CD14-positive monocyte (primary cell): ENCODE data around the gene TSSK6. TPM values are rescaled to one million over a fixed set of nuclear protein-coding genes. Genes with fewer than 3 reads are reported as not detected.

Experiments
- DNase-seq, 3 donors: peaks; one replicate each; pipeline ENCODE4 v3.0.0-alpha.2; 2011 to 2022
- H2AFZ ChIP-seq: 2 replicates; pipeline ENCODE4 v1.6.0; 2012; ENCODE audit warnings: mild to moderate bottlenecking, low read depth, low read length, inconsistent platforms; ENCODE audit not compliant: insufficient read depth, poor library complexity, severe bottlenecking
- H3K27ac ChIP-seq, 2 donors: 1 replicate in 1 of 2; 2 replicates in 1 of 2; pipeline ENCODE4 v1.5.1; 2012 to 2013; ENCODE audit warnings: low read length in 2 of 2, control low read depth in 1 of 2, inconsistent platforms in 1 of 2, low read depth in 1 of 2, mild to moderate bottlenecking in 1 of 2
- H3K27me3 ChIP-seq, 2 donors: one replicate each; pipeline versions ENCODE4 v1.6.0 to v1.6.1; 2011 to 2013; ENCODE audit warnings: low read length in 2 of 2; ENCODE audit not compliant: control insufficient read depth in 2 of 2, insufficient read depth in 2 of 2
- H3K36me3 ChIP-seq, 2 donors: replicated peaks in 1 of 2; 1 replicate in 1 of 2; 2 replicates in 1 of 2; pipeline versions ENCODE4 v1.5.1 to v1.6.1; 2012 to 2013; ENCODE audit warnings: low read length in 2 of 2, control low read depth in 1 of 2, inconsistent platforms in 1 of 2, mild to moderate bottlenecking in 1 of 2; ENCODE audit not compliant: insufficient read depth in 2 of 2, control insufficient read depth in 1 of 2
- H3K4me1 ChIP-seq, 2 donors: 1 replicate in 1 of 2; 2 replicates in 1 of 2; pipeline versions ENCODE4 v1.5.1 to v1.6.1; 2012 to 2013; ENCODE audit warnings: low read length in 2 of 2, control low read depth in 1 of 2, inconsistent platforms in 1 of 2, mild to moderate bottlenecking in 1 of 2, moderate library complexity in 1 of 2; ENCODE audit not compliant: insufficient read depth in 2 of 2, control insufficient read depth in 1 of 2
- H3K4me2 ChIP-seq: replicated peaks from 2 replicates; pipeline ENCODE3; 2012; ENCODE audit warnings: low read length, moderate library complexity, mild to moderate bottlenecking; ENCODE audit not compliant: poor library complexity, severe bottlenecking; ENCODE audit errors: extremely low read depth
- H3K4me3 ChIP-seq, 3 experiments: fragments of 200-600 bp in 1 of 3; sonication (generic) in 1 of 3; replicated peaks in 1 of 3; 1 replicate in 2 of 3; 2 replicates in 1 of 3; pipeline ENCODE4 v1.5.1; 2011 to 2013; ENCODE audit warnings: low read length in 3 of 3, mild to moderate bottlenecking in 3 of 3, control low read depth in 2 of 3, low read depth in 2 of 3, inconsistent platforms in 1 of 3, moderate library complexity in 1 of 3
- H3K79me2 ChIP-seq: 2 replicates; pipeline ENCODE4 v1.6.0; 2012; ENCODE audit warnings: mild to moderate bottlenecking, control low read depth, inconsistent platforms, low read length, moderate library complexity; ENCODE audit not compliant: insufficient read depth
- H3K9ac ChIP-seq: 2 replicates; pipeline ENCODE4 v1.6.0; 2017; ENCODE audit warnings: low read length, mild to moderate bottlenecking; ENCODE audit not compliant: insufficient read depth, poor library complexity, severe bottlenecking
- H3K9me3 ChIP-seq, 2 donors: replicated peaks in 1 of 2; 1 replicate in 1 of 2; 2 replicates in 1 of 2; pipeline versions ENCODE4 v1.5.1 to v1.6.1; 2012 to 2013; ENCODE audit warnings: low read length in 2 of 2, control low read depth in 1 of 2; ENCODE audit not compliant: control insufficient read depth in 1 of 2, insufficient read depth in 1 of 2
- H4K20me1 ChIP-seq: 2 replicates; pipeline ENCODE4 v1.6.0; 2012; ENCODE audit warnings: mild to moderate bottlenecking, low read length, control low read depth, moderate library complexity; ENCODE audit not compliant: insufficient read depth
- H3K27ac Mint-ChIP-seq, 7 donors: one replicate each; pipeline ENCODE4 v1.8.0; 2020; ENCODE audit warnings: mild to moderate bottlenecking in 7 of 7, mixed read lengths in 7 of 7, moderate library complexity in 6 of 7, inconsistent platforms in 2 of 7
- H3K27me3 Mint-ChIP-seq, 3 donors: one replicate each; pipeline ENCODE4 v1.8.0; 2021 to 2022; ENCODE audit warnings: low read depth in 3 of 3, mild to moderate bottlenecking in 3 of 3, mixed read lengths in 3 of 3, moderate library complexity in 3 of 3, inconsistent platforms in 1 of 3
- H3K36me3 Mint-ChIP-seq, 2 donors: one replicate each; pipeline ENCODE4 v1.8.0; 2020; ENCODE audit warnings: mixed read lengths in 2 of 2, inconsistent platforms in 1 of 2, mild to moderate bottlenecking in 1 of 2
- H3K4me1 Mint-ChIP-seq: one replicate; pipeline ENCODE4 v1.8.0; 2020; ENCODE audit warnings: mild to moderate bottlenecking, mixed read lengths
- H3K4me3 Mint-ChIP-seq, 2 donors: one replicate each; pipeline ENCODE4 v1.8.0; 2020; ENCODE audit warnings: mild to moderate bottlenecking in 2 of 2, mixed read lengths in 2 of 2, moderate library complexity in 1 of 2
- H3K9me3 Mint-ChIP-seq, 7 donors: one replicate each; pipeline ENCODE4 v1.8.0; 2020 to 2022; ENCODE audit warnings: mixed read lengths in 7 of 7, mild to moderate bottlenecking in 6 of 7, moderate library complexity in 6 of 7, inconsistent platforms in 2 of 7
- WGBS: methylation state at CpG from one replicate; pipeline ENCODE4 v1.1.5; 2013; ENCODE audit warnings: missing lambda C conversion rate; ENCODE audit not compliant: insufficient coverage; 5-methylcytosine and 5-hydroxymethylcytosine counted together
- intact Hi-C, 2 donors: fragments of 100-400 bp; cut with micrococcal nuclease; formaldehyde crosslinking; loops; one replicate each; pipeline versions ENCODE4 v1.15.0 to v1.15.1; 2023
- polyA plus RNA-seq, 3 donors: library from polyadenylated mRNA; depleted of rRNA in 1 of 3; unstranded in 2 of 3; stranded (reverse) in 1 of 3; fragments of 300-500 nt in 2 of 3; fragments of >200 nt in 1 of 3; fragmentation: Illumina TruSeq in 2 of 3; gene quantifications; 1 replicate in 2 of 3; 2 replicates in 1 of 3; pipeline ENCODE4 v1.2.3, GENCODE V29; 2012 to 2021
- TF ChIP-seq, protein P1 (sequence below): fragments of 200-600 bp; IDR thresholded peaks from one replicate; pipeline ENCODE4 v1.8.0; 2022; ENCODE audit warnings: antibody characterized with exemption, mild to moderate bottlenecking

The TSSK6 gene
- polyA plus RNA-seq, 3 donors = 0.27 to 0.80 TPM; not detected in 1

DNA sequence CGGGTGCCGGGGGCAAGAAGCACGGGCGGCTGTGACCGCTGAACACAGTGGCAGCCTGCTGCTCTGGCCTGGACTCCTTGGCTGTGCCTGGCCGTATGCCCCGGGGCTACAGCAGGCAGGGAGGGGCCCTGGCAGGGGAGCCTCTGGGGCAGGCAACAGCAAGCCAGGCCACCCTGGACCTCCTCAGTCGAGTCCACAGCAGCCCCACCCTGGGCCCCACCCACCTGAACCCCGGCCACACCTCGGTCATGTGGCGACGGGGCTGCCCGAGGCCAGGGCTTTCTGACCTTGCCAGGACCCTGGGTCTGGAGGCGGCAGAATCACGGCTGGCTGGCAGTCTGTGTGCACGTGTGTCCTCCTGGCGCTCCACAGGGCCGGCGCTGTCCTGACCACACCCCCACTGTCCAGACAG, 31.4 kb upstream of the TSSK6 start:
- Histone ChIP-seq H3K36me3 (no peaks in the 10 kb centered on the region), H4K20me1 (no peaks in the 10 kb centered on the region), H3K9ac (no peak overlapping the region), H3K79me2 (no peaks in the 10 kb centered on the region), H3K4me3 (no peak overlapping the region), H3K27me3 (no peaks in the 10 kb centered on the region), H3K4me1 (peaks cover 16 to 18% of the 10 kb centered on the region in 2 donors), H3K4me2 (no peak overlapping the region), H3K9me3 (peaks cover 0 to 19% of the 10 kb centered on the region in 2 donors), H3K27ac (no peak overlapping the region), H2AFZ (no peak overlapping the region)
- intact Hi-C loops = no loop called here
- Mint-ChIP-seq H3K27ac (no peak overlapping the region), H3K27me3 (peaks cover 2 to 8% (median 3%) of the 10 kb centered on the region in 3 donors), H3K4me3 (no peak overlapping the region), H3K9me3 (peaks cover 5 to 15% (median 11%) of the 10 kb centered on the region in 7 donors), H3K4me1 (peaks cover 20% of the 10 kb centered on the region), H3K36me3 (no peaks in the 10 kb centered on the region)
- DNase-seq = no peak
- 84% methylated on average over 13 of the region's 19 CpGs for WGBS
- TF ChIP-seq, protein P1, sequence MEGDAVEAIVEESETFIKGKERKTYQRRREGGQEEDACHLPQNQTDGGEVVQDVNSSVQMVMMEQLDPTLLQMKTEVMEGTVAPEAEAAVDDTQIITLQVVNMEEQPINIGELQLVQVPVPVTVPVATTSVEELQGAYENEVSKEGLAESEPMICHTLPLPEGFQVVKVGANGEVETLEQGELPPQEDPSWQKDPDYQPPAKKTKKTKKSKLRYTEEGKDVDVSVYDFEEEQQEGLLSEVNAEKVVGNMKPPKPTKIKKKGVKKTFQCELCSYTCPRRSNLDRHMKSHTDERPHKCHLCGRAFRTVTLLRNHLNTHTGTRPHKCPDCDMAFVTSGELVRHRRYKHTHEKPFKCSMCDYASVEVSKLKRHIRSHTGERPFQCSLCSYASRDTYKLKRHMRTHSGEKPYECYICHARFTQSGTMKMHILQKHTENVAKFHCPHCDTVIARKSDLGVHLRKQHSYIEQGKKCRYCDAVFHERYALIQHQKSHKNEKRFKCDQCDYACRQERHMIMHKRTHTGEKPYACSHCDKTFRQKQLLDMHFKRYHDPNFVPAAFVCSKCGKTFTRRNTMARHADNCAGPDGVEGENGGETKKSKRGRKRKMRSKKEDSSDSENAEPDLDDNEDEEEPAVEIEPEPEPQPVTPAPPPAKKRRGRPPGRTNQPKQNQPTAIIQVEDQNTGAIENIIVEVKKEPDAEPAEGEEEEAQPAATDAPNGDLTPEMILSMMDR = no peak

DNA sequence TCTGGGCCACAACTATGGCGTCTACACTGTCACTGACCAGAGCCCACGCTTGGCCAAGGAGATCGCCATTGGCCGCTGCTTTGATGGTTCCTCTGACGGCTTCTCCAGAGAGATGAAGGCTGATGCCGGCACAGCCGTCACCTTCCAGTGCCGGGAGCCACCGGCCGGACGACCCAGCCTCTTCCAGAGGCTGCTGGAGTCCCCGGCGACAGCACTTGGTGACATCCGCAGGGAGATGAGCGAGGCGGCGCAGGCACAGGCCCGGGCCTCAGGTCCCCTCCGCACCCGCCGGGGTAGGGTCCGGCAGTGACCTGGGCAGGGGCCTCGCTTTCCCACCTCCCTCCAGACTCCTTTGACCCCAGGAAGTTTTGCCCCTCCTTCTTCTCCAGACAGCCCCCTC, 30.4 kb upstream of the TSSK6 start:
- Histone ChIP-seq H4K20me1 (no peaks in the 10 kb centered on the region), H3K79me2 (no peaks in the 10 kb centered on the region), H2AFZ (no peak overlapping the region), H3K4me3 (no peak overlapping the region), H3K27ac (no peak overlapping the region), H3K4me2 (no peak overlapping the region), H3K9me3 (peaks cover 0 to 14% of the 10 kb centered on the region in 2 donors), H3K36me3 (no peaks in the 10 kb centered on the region), H3K4me1 (peaks cover 27 to 29% of the 10 kb centered on the region in 2 donors), H3K9ac (no peak overlapping the region), H3K27me3 (peaks cover 0 to 5% of the 10 kb centered on the region in 2 donors)
- DNase-seq = no peak
- intact Hi-C loops = no loop called here
- H3K27me3 Mint-ChIP-seq = peaks cover 3 to 17% (median 6%) of the 10 kb centered on the region in 3 donors
- H3K27ac Mint-ChIP-seq = no peak overlapping the region
- no peak overlapping the region for H3K4me3 Mint-ChIP-seq
- peaks cover under 1 to 17% (median 9%) of the 10 kb centered on the region in 7 donors for H3K9me3 Mint-ChIP-seq
- no peaks in the 10 kb centered on the region for H3K36me3 Mint-ChIP-seq
- TF ChIP-seq, protein P1 = no peak
- WGBS = 96% methylated on average over 19 of the region's 23 CpGs
- peaks cover 26% of the 10 kb centered on the region for H3K4me1 Mint-ChIP-seq
